Prostate gland (tissue), 2 donors: ENCODE data around the gene PIP5K1B. TPM values are rescaled to one million over a fixed set of nuclear protein-coding genes. Genes with fewer than 3 reads are reported as not detected.
"Not testable (repeated sequence)": the region's sequence is repeated elsewhere in the genome, so short reads cannot be mapped to it uniquely, and the experiment has no call there.

Experiments used
- DNase-seq: peaks from one replicate; pipeline ENCODE4 v3.0.0-alpha.2; 2019; ENCODE audit warnings: low spot score
- H3K27ac ChIP-seq, 2 donors: fragments of 200-600 bp; sonication (generic); 2 replicates each; pipeline ENCODE4 v1.5.1; 2017 to 2019
- H3K27me3 ChIP-seq: fragments of 200-600 bp; sonication (generic); replicated peaks from 2 replicates; pipeline ENCODE4 v1.5.1; 2019; ENCODE audit not compliant: insufficient read depth
- H3K36me3 ChIP-seq, 2 donors: fragments of 200-600 bp; sonication (generic); 1 replicate in 1 of 2; 2 replicates in 1 of 2; pipeline versions ENCODE4 v1.5.1 to v1.8.1; 2017 to 2019
- H3K4me1 ChIP-seq: fragments of 200-600 bp; sonication (generic); replicated peaks from 2 replicates; pipeline ENCODE4 v1.5.1; 2019
- H3K4me3 ChIP-seq, 2 donors: fragments of 200-600 bp; sonication (generic); 2 replicates each; pipeline ENCODE4 v1.5.1; 2017 to 2019
- H3K9me3 ChIP-seq: fragments of 200-600 bp; sonication (generic); 2 replicates; pipeline ENCODE4 v1.5.1; 2017
- CTCF ChIP-seq, 4 experiments: fragments of 200-600 bp in 2 of 4; fragments of 450-650 bp in 2 of 4; sonication (generic) in 2 of 4; IDR thresholded peaks; 1 replicate in 3 of 4; 2 replicates in 1 of 4; pipeline ENCODE4 v1.5.1; 2016 to 2019; ENCODE audit warnings: antibody characterized with exemption in 4 of 4, mild to moderate bottlenecking in 2 of 4, moderate library complexity in 2 of 4
- POLR2A ChIP-seq: fragments of 450-650 bp; IDR thresholded peaks from one replicate; pipeline ENCODE4 v1.6.1; 2016; ENCODE audit warnings: antibody characterized with exemption, mild to moderate bottlenecking
- POLR2AphosphoS5 ChIP-seq: sonication (generic); formaldehyde crosslinking; IDR thresholded peaks from one replicate; pipeline ENCODE4 v1.6.1; 2017; ENCODE audit warnings: antibody characterized with exemption
- WGBS: methylation state at CpG from one replicate; pipeline ENCODE4 v1.1.5; 2018; 5-methylcytosine and 5-hydroxymethylcytosine counted together
- intact Hi-C: fragments of 100-400 bp; cut with DNase I; formaldehyde crosslinking; loops from one replicate; pipeline ENCODE4 v1.14.2; 2022
- total RNA-seq, 2 donors: library from RNA; depleted of rRNA; stranded (reverse); fragments of >200 nt; gene quantifications; one replicate each; pipeline ENCODE4 v1.1.0, GENCODE V29; 2016

The PIP5K1B gene
- total RNA-seq, 2 donors from 2014 or later = 1.6 to 38.3 TPM

- intact Hi-C loops = loop anchor here (10.0 kb wide), 1 partner anchor 95 kb away; no protein-coding TSS in a partner anchor
- Histone ChIP-seq H3K27ac (no peak overlapping the region), H3K27me3 (no peaks in the 10 kb centered on the region), H3K9me3 (no peaks in the 10 kb centered on the region), H3K4me3 (no peak overlapping the region), H3K4me1 (no peaks in the 10 kb centered on the region), H3K36me3 (no peaks in the 10 kb centered on the region)
- no peak for TF ChIP-seq POLR2AphosphoS5
- TF ChIP-seq POLR2A = no peak
- TF ChIP-seq CTCF (IDR thresholded peaks at IDR 0.05) = no peak
- DNase-seq = no peak
- 60% methylated on average over 6 of the region's 6 CpGs for WGBS
Measured at GRCh38 chr9:68690088-68690487, 15.0 kb upstream of the PIP5K1B start.

- no peak overlapping the region for H3K27ac ChIP-seq
- H3K27me3 ChIP-seq = no peaks in the 10 kb centered on the region
- no peaks in the 10 kb centered on the region for H3K36me3 ChIP-seq
- TF ChIP-seq CTCF (IDR thresholded peaks at IDR 0.05) = no peak
- no peak for TF ChIP-seq POLR2A
- no peak for TF ChIP-seq POLR2AphosphoS5
- H3K4me1 ChIP-seq = no peaks in the 10 kb centered on the region
- no peak for DNase-seq
- WGBS = 74% methylated on average over 8 of the region's 8 CpGs
- intact Hi-C loops = loop anchor here (10.0 kb wide), 1 partner anchor 98 kb away; no protein-coding TSS in a partner anchor
- no peaks in the 10 kb centered on the region for H3K9me3 ChIP-seq
- no peak overlapping the region for H3K4me3 ChIP-seq
Measured at GRCh38 chr9:68692519-68692918, 12.5 kb upstream of the PIP5K1B start.

GRCh38 chr9:68694125-68694524 is 10.9 kb upstream of the PIP5K1B start:
- no peaks in the 10 kb centered on the region for H3K9me3 ChIP-seq
- DNase-seq = no peak
- 82% methylated on average over 4 of the region's 4 CpGs for WGBS
- intact Hi-C loops = loop anchor here (10.0 kb wide), 1 partner anchor 99 kb away; no protein-coding TSS in a partner anchor
- H3K4me3 ChIP-seq = no peak overlapping the region
- no peaks in the 10 kb centered on the region for H3K36me3 ChIP-seq
- H3K4me1 ChIP-seq = no peaks in the 10 kb centered on the region
- no peak overlapping the region for H3K27ac ChIP-seq
- H3K27me3 ChIP-seq = no peaks in the 10 kb centered on the region
- no peak for TF ChIP-seq POLR2AphosphoS5
- TF ChIP-seq POLR2A = no peak
- no peak for TF ChIP-seq CTCF (IDR thresholded peaks at IDR 0.05)

- H3K36me3 ChIP-seq = no peaks in the 10 kb centered on the region
- H3K27ac ChIP-seq = no peak overlapping the region
- 68% methylated on average over 4 of the region's 4 CpGs for WGBS
- intact Hi-C loops = loop anchor here (10.0 kb wide), 1 partner anchor 103 kb away; no protein-coding TSS in a partner anchor
- no peak for TF ChIP-seq POLR2AphosphoS5
- no peak for TF ChIP-seq CTCF (IDR thresholded peaks at IDR 0.05)
- no peak for TF ChIP-seq POLR2A
- H3K9me3 ChIP-seq = no peaks in the 10 kb centered on the region
- H3K4me3 ChIP-seq = no peak overlapping the region
- no peaks in the 10 kb centered on the region for H3K4me1 ChIP-seq
- no peak for DNase-seq
- H3K27me3 ChIP-seq = no peaks in the 10 kb centered on the region
Measured at GRCh38 chr9:68697851-68698250, 7.2 kb upstream of the PIP5K1B start.

GRCh38 chr9:68698943-68699509 is 6.0 kb upstream of the PIP5K1B start:
- intact Hi-C loops = loop anchor here (10.0 kb wide), 1 partner anchor 104 kb away; no protein-coding TSS in a partner anchor
- Histone ChIP-seq H3K27ac (no peak overlapping the region), H3K4me1 (no peaks in the 10 kb centered on the region), H3K27me3 (no peaks in the 10 kb centered on the region), H3K36me3 (no peaks in the 10 kb centered on the region), H3K4me3 (no peak overlapping the region), H3K9me3 (no peaks in the 10 kb centered on the region)
- no peak for TF ChIP-seq CTCF (IDR thresholded peaks at IDR 0.05)
- TF ChIP-seq POLR2AphosphoS5 = no peak
- no peak for TF ChIP-seq POLR2A
- DNase-seq = no peak
- WGBS = 84% methylated on average over 6 of the region's 6 CpGs

GRCh38 chr9:68699625-68700024 is 5.4 kb upstream of the PIP5K1B start:
- DNase-seq, H3K4me1 ChIP-seq, H3K4me3 ChIP-seq, H3K9me3 ChIP-seq, H3K36me3 ChIP-seq, H3K27me3 ChIP-seq, H3K27ac ChIP-seq: not testable (repeated sequence)
- intact Hi-C loops = loop anchor here (10.0 kb wide), 3 partner anchors 105 to 245 kb away; no protein-coding TSS in a partner anchor
- 98% methylated on average over 2 of the region's 2 CpGs for WGBS
